Left lung (tissue), 10 donors: ENCODE data around the gene DHRS7B. TPM values are rescaled to one million over a fixed set of nuclear protein-coding genes. Genes with fewer than 3 reads are reported as not detected.
A peak's percentile ranks its signal among the peaks of the same experiment; 100 is the strongest.
"Not testable (repeated sequence)": the region's sequence is repeated elsewhere in the genome, so short reads cannot be mapped to it uniquely, and the experiment has no call there.

Experiments
- ATAC-seq: fragments of 200-7000 bp; cut with Tn5 transposase; one replicate; pipeline ENCODE4 v1.9.1; 2020; ENCODE audit warnings: moderate library complexity
- DNase-seq, 4 donors: peaks; one replicate each; pipeline ENCODE4 v3.0.0-alpha.2; 2013 to 2020
- H3K27ac ChIP-seq, 2 donors: fragments of 200-600 bp; sonication (generic) in 1 of 2; one replicate each; pipeline versions ENCODE4 v1.5.0 to v1.8.0; 2020 to 2021
- H3K27me3 ChIP-seq, 2 donors: fragments of 200-600 bp; sonication (generic) in 1 of 2; one replicate each; pipeline versions ENCODE4 v1.5.0 to v1.8.0; 2020 to 2021
- H3K36me3 ChIP-seq, 2 donors: fragments of 200-600 bp; sonication (generic) in 1 of 2; one replicate each; pipeline versions ENCODE4 v1.5.0 to v1.8.0; 2020 to 2021
- H3K4me1 ChIP-seq, 2 donors: fragments of 200-600 bp; one replicate each; pipeline ENCODE4 v1.8.0; 2021
- H3K4me3 ChIP-seq, 2 donors: fragments of 200-600 bp; sonication (generic) in 1 of 2; one replicate each; pipeline versions ENCODE4 v1.5.0 to v1.8.0; 2020 to 2021; ENCODE audit warnings: mild to moderate bottlenecking in 1 of 2
- H3K9me3 ChIP-seq, 2 donors: fragments of 200-600 bp; sonication (generic) in 1 of 2; one replicate each; pipeline versions ENCODE4 v1.5.0 to v1.8.0; 2020 to 2021
- intact Hi-C, 2 donors: fragments of 100-400 bp; cut with DNase I; formaldehyde crosslinking; loops; one replicate each; pipeline versions ENCODE4 v1.11.2 to v1.14.2; 2022
- polyA plus RNA-seq, 6 donors: library from polyadenylated mRNA; unstranded; fragments of 120-200 nt; gene quantifications; one replicate each; pipeline ENCODE4 v1.2.1, GENCODE V29; 2013; ENCODE audit not compliant: insufficient read length in 6 of 6
- total RNA-seq, 2 donors: library from RNA; stranded (reverse); fragmentation: NEBNext Ultra II Directional; extraction: Animal tissue kit (Norgen Biotek cat#: 25700); gene quantifications; one replicate each; pipeline ENCODE4 v1.2.1, GENCODE V29; 2021
- TF ChIP-seq, protein P1 (sequence below), 2 donors: fragments of 200-600 bp; sonication (generic) in 1 of 2; IDR thresholded peaks; one replicate each; pipeline versions ENCODE4 v1.5.0 to v1.8.0; 2021; ENCODE audit warnings: antibody characterized with exemption in 2 of 2
- donor health status: DM: no; HTN: yes; CAD: no.
- donor health status: DM: no; HTN: no; CAD: no.

The DHRS7B gene
- total and polyA plus RNA-seq, 8 donors = 22.5 to 29.1 (median 25.0) TPM

DNA sequence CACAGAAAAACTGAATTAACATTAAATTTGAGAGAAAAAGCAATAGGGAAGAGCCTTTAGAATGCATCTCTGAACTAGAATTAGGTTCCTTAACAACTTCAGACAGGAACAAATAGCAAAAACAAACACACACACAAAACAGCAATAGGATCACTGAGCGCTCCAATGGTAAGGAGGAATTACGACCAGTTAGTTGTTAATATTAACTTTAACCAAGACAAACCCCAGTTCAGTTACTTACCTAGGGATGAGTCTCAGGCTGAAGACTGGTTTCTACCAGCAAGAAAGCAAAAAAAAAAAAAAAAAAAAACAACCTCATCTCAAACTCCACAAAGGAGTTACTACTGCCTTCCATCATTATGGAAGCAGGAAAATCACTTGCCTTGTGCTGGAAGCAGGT is 14.6 kb downstream of the DHRS7B start:
- peaks cover 0 to 39% of the 10 kb centered on the region in 2 donors for H3K4me1 ChIP-seq
- DNase-seq (no peak), ATAC-seq (no peak)
- H3K27me3 ChIP-seq = no peaks in the 10 kb centered on the region
- TF ChIP-seq, protein P1, sequence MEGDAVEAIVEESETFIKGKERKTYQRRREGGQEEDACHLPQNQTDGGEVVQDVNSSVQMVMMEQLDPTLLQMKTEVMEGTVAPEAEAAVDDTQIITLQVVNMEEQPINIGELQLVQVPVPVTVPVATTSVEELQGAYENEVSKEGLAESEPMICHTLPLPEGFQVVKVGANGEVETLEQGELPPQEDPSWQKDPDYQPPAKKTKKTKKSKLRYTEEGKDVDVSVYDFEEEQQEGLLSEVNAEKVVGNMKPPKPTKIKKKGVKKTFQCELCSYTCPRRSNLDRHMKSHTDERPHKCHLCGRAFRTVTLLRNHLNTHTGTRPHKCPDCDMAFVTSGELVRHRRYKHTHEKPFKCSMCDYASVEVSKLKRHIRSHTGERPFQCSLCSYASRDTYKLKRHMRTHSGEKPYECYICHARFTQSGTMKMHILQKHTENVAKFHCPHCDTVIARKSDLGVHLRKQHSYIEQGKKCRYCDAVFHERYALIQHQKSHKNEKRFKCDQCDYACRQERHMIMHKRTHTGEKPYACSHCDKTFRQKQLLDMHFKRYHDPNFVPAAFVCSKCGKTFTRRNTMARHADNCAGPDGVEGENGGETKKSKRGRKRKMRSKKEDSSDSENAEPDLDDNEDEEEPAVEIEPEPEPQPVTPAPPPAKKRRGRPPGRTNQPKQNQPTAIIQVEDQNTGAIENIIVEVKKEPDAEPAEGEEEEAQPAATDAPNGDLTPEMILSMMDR (IDR thresholded peaks at IDR 0.05) = no peak
- H3K27ac ChIP-seq = no peak overlapping the region
- intact Hi-C loops = no loop called here
- no peak overlapping the region for H3K4me3 ChIP-seq
- peaks cover 0 to 12% of the 10 kb centered on the region in 2 donors for H3K9me3 ChIP-seq
- H3K36me3 ChIP-seq = no peaks in the 10 kb centered on the region

DNA sequence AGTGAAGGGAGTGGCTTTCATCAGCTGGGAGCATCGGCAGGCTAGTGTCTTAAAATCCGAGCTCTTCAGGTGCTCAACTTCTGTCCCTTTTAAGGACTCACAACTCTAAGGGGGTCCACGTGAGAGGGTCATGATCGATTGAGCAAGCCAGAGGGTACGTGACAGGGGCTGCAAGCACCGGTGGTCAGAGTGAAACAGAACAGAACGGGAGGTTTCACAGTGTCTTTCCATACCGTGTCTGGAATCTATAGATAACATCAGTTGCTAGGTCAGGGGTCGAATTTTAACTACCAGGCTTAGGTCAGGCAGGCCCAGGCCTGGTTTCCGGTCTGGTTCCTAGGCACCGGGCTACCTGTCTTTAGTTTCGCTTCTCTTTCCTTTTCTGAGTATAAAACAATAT is 15.3 kb downstream of the DHRS7B start:
- ATAC-seq, H3K27ac ChIP-seq, DNase-seq, intact Hi-C loops, H3K9me3 ChIP-seq, H3K27me3 ChIP-seq, H3K4me3 ChIP-seq, H3K36me3 ChIP-seq: not testable (repeated sequence)
- H3K4me1 ChIP-seq = peaks cover 0 to 46% of the 10 kb centered on the region in 2 donors

DNA sequence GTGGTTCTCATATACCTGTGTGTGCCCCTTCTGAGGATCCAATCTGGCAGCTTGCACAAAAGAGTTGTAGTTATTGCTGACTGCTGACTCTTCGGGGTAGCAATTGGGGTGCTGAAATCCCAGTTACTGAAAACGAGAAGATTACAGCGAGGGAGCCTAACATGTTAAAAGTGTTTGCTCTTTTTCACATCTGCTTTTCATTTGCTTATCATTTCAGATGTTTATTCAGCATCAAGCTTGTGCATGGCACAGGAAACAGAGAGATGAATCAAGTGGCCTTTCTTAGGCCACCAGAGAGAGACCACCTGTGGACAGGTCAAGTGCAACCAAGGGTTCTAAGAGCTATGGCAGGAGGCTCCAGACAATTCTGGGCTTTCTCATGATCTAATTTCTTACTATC is 16.9 kb downstream of the DHRS7B start:
- intact Hi-C loops = no loop called here
- ATAC-seq (no peak), DNase-seq (no peak)
- Histone ChIP-seq H3K9me3 (no peaks in the 10 kb centered on the region), H3K36me3 (no peaks in the 10 kb centered on the region), H3K4me1 (peaks cover 0 to 55% of the 10 kb centered on the region in 2 donors), H3K27me3 (no peaks in the 10 kb centered on the region), H3K4me3 (no peak overlapping the region), H3K27ac (peak overlapping the region in 1 of 2 donors; percentile 54)
- TF ChIP-seq, protein P1 (IDR thresholded peaks at IDR 0.05) = no peak

DNA sequence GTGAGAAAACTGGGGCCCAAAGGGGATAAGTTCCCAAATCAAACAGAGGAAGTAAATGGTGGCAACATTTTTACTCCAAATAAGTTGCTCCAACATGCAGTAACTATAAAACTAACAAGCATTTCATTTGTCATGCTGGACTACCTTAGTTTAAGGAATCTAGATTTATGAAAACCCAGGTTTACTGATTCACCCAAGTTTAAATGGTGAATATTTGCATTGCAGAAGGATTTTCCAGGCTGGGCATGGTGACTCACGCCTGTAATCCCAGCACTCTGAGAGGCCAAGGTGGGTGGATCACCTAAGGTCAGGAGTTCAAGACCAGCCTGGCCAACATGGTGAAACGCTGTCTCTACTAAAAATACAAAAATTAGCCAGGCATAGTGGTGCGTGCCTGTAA is 17.5 kb downstream of the DHRS7B start:
- H3K9me3 ChIP-seq, intact Hi-C loops, H3K4me3 ChIP-seq, ATAC-seq, H3K36me3 ChIP-seq, H3K27me3 ChIP-seq, DNase-seq: not testable (repeated sequence)
- H3K27ac ChIP-seq = peak overlapping the region in 1 of 2 donors; percentile 54
- peaks cover 0 to 61% of the 10 kb centered on the region in 2 donors for H3K4me1 ChIP-seq

DNA sequence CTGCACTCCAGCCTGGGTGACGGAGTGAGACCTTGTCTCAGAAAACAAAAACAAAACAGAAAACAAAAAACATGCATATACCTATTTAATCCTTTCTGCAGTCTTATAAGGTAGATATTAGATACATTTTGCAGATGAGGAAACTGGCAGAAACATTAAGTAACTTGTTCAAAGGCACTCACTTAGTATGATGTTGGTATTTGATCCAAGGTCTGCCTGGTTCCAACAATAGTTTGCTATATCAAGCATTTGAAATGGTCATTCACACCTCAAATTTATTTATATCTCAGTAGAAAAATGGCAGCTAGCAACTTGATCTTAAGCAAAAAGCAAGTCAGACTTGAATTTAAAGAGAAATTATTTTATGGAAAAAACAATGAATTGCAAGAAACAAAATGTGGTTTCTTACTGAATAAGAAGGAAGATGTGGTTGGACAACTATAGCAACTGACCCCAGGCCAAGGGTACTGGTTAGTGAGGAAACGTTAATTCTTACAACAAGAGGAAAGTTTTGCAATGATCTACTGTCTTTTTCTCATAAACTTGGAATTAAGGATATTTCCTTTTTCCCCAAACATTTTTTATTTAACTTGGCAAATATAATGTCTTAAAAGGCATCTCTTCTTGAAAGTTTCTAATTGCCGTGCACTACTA is 19.7 kb downstream of the DHRS7B start:
- Histone ChIP-seq H3K4me1 (peaks cover 0 to 53% of the 10 kb centered on the region in 2 donors), H3K4me3 (no peak overlapping the region), H3K36me3 (no peaks in the 10 kb centered on the region), H3K9me3 (no peaks in the 10 kb centered on the region), H3K27ac (peak overlapping the region in 1 of 2 donors; percentile 70), H3K27me3 (no peaks in the 10 kb centered on the region)
- TF ChIP-seq, protein P1 (IDR thresholded peaks at IDR 0.05) = no peak
- intact Hi-C loops = no loop called here
- ATAC-seq = no peak
- no peak for DNase-seq

DNA sequence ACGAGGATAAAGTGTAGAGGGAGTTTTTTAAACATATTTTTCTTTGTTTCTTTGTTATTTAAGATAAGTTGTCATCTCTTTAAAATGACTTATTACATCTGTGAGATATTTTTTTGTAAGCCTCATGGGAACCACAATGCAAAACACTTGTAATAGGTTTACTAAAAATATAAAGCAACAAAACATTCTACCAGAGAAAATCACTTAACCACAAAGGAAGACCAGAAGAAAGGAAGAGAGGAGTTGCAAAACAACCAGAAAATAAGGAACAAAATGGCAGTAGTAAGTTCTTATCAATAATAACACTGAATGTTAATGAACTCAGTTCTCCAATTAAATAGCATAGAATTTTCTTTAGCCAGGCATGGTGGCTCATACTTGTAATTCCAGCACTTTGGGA is 22.9 kb downstream of the DHRS7B start:
- TF ChIP-seq, protein P1 (IDR thresholded peaks at IDR 0.05) = no peak
- DNase-seq (no peak), ATAC-seq (no peak)
- intact Hi-C loops = no loop called here
- Histone ChIP-seq H3K36me3 (no peaks in the 10 kb centered on the region), H3K27ac (peak overlapping the region in 1 of 2 donors; percentile 65), H3K4me1 (peaks cover 0 to 46% of the 10 kb centered on the region in 2 donors), H3K9me3 (no peaks in the 10 kb centered on the region), H3K27me3 (no peaks in the 10 kb centered on the region), H3K4me3 (no peak overlapping the region)
